Activated naive CD8-positive, alpha-beta T cell treated with anti-CD3 and anti-CD28 coated beads, Interleukin-2, amount 10 ng/mL, durations not matched to agents 7 days and 5 days (primary cell): ENCODE results near the gene CELA3B. TPM values are rescaled to one million over a fixed set of nuclear protein-coding genes. Genes with fewer than 3 reads are reported as not detected.
A peak's percentile ranks its signal among the peaks of the same experiment; 100 is the strongest.
"Not testable (repeated sequence)": the region's sequence is repeated elsewhere in the genome, so short reads cannot be mapped to it uniquely, and the experiment has no call there.

Experiments used
- ATAC-seq: fragments of 150-1000 bp; cut with Tn5 transposase; one replicate; pipeline ENCODE4 v1.10.0; 2021; ENCODE audit warnings: low read depth, moderate library complexity
- POLR2A ChIA-PET: fragments of 350-600 bp; sonication (Branson Sonifier 250); formaldehyde crosslinking; loops from one replicate; lab custom pipeline; 2021; ENCODE audit warnings: antibody characterized with exemption; lab: Charles Lee
- DNase-seq: peaks from one replicate; pipeline ENCODE4 v3.0.0; 2021
- H3K27ac Mint-ChIP-seq: one replicate; pipeline ENCODE4 v1.8.0; 2022; ENCODE audit warnings: mild to moderate bottlenecking, mixed read lengths
- H3K27me3 Mint-ChIP-seq: one replicate; pipeline ENCODE4 v1.8.0; 2022; ENCODE audit warnings: mild to moderate bottlenecking, moderate library complexity, mixed read lengths
- H3K36me3 Mint-ChIP-seq: one replicate; pipeline ENCODE4 v1.8.0; 2021; ENCODE audit warnings: mild to moderate bottlenecking, mixed read lengths
- H3K4me1 Mint-ChIP-seq: one replicate; pipeline ENCODE4 v1.8.0; 2021; ENCODE audit warnings: mixed read lengths
- H3K4me3 Mint-ChIP-seq: one replicate; pipeline ENCODE4 v1.8.0; 2022; ENCODE audit warnings: mild to moderate bottlenecking, moderate library complexity, mixed read lengths
- H3K9me3 Mint-ChIP-seq: one replicate; pipeline ENCODE4 v1.8.0; 2021; ENCODE audit warnings: mixed read lengths
- total RNA-seq, 2 experiments: library from RNA; stranded (reverse); gene quantifications; one replicate each; pipeline ENCODE4 v1.2.3, GENCODE V29; 2021

CELA3B gene
- total RNA-seq, 2 experiments from 2014 or later, result not detected

DNA sequence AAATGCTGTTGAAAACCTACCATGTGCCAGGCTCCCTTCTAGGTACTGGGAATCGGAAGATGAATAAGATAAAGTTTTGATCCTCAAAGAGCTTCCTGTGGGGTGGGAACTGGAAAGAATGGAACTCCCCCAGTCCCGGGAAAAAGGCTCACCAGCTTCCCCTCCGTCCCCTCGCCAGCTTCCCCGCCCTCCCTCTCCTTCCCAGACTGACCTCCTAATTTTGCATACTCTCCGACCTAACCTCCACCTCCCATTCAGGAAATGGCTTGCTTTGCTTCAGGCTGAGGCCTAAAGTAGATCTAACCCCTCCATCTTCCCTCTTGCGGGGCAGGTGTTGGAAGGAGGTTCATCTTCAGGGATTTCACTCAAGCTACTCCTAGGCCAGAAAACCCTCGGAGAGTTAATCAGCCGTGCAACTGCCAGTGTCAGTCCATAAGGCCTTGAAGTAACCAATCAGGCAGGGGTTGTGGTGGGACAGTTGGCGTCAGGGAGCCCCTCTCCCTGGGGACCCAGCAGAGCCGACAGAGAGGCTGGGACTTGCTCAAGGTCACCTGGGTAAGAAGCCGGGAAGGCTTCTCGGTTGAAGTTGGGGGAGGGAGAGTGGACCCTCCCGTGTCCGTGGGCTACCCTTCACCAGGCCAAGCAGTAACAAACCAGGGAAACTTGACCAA is 21.9 kb downstream of the CELA3B start:
- POLR2A ChIA-PET, DNase-seq, ATAC-seq, H3K36me3 Mint-ChIP-seq, H3K27me3 Mint-ChIP-seq, H3K9me3 Mint-ChIP-seq, H3K4me3 Mint-ChIP-seq, H3K27ac Mint-ChIP-seq, H3K4me1 Mint-ChIP-seq: not testable (repeated sequence)

- H3K4me1 Mint-ChIP-seq, ATAC-seq, H3K9me3 Mint-ChIP-seq, H3K36me3 Mint-ChIP-seq, H3K27me3 Mint-ChIP-seq, DNase-seq, H3K4me3 Mint-ChIP-seq, POLR2A ChIA-PET, H3K27ac Mint-ChIP-seq: not testable (repeated sequence)
These were observed 22.8 kb downstream of the CELA3B start for GRCh38 chr1:21999645-22000044.

- H3K27me3 Mint-ChIP-seq, result peaks cover 3% of the 10 kb centered on the region
- no peaks in the 10 kb centered on the region for H3K4me1 Mint-ChIP-seq
- H3K36me3 Mint-ChIP-seq, result no peaks in the 10 kb centered on the region
- H3K27ac Mint-ChIP-seq, result no peak within 1 kb of the TSS
- ATAC-seq (no peak), DNase-seq (no peak)
- no peak within 1 kb of the TSS for H3K4me3 Mint-ChIP-seq
- H3K9me3 Mint-ChIP-seq, result no peaks in the 10 kb centered on the region
- POLR2A ChIA-PET, result no interaction called here
These were observed 24.6 kb downstream of the CELA3B start, which contains the start of gene CELA3A for GRCh38 chr1:22001409-22001808. Gene CELA3A, plus strand, starts transcription at chr1:22001657. Its CDS starts 18 bp downstream, at chr1:22001675.

- not testable (repeated sequence) for H3K27me3 Mint-ChIP-seq, H3K4me3 Mint-ChIP-seq, H3K27ac Mint-ChIP-seq, ATAC-seq, H3K9me3 Mint-ChIP-seq, H3K4me1 Mint-ChIP-seq, H3K36me3 Mint-ChIP-seq, DNase-seq
- POLR2A ChIA-PET, result interaction anchor here (0.7 kb wide), 1 partner anchor 23 kb away, joined by 3 read pairs; no protein-coding TSS in a partner anchor
These were observed 25.6 kb downstream of the CELA3B start for GRCh38 chr1:22002461-22002860.

DNA sequence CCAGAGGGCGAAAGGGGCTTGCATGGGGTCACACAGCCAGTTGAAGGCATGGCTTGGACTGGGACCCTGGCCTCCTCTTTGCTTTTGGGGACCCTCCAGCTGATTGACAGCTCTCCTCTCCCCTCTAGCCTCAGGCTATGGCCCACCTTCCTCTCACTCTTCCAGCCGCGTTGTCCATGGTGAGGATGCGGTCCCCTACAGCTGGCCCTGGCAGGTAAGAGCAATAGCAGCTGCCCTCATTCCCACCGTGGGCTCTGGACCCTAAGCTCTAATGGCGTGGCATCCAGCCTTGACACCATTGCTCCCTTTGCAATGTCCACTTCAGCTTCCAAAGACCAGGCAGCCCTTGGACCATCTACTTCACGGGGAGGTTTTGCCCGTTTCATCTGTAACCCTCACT is 26.1 kb downstream of the CELA3B start:
- not testable (repeated sequence) for DNase-seq, H3K36me3 Mint-ChIP-seq, H3K27me3 Mint-ChIP-seq, H3K9me3 Mint-ChIP-seq, H3K27ac Mint-ChIP-seq, H3K4me1 Mint-ChIP-seq, H3K4me3 Mint-ChIP-seq, ATAC-seq
- POLR2A ChIA-PET, result interaction anchor here (0.7 kb wide), 1 partner anchor 22 kb away, joined by 3 read pairs; no protein-coding TSS in a partner anchor

DNA sequence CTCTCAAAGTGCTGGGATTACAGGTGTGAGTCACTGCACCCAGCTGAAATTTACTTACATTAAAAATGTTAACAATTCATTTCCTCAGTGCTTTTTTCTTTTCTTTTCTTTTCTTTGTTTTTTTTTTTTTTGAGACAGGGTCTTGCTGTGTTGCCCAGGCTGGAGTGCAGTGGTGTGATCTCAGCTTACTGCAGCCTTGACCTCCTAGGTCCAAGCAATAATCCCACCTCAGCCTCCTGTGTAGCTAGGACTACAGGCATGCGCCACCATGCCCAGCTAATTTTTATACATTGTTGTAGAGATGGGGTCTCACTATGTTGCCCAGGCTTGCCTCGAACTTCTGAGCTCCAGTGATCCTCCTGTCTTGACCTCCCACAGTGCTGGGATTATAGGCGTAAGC is 27.1 kb downstream of the CELA3B start:
- H3K9me3 Mint-ChIP-seq, ATAC-seq, H3K36me3 Mint-ChIP-seq, H3K27me3 Mint-ChIP-seq, H3K4me3 Mint-ChIP-seq, DNase-seq, POLR2A ChIA-PET, H3K4me1 Mint-ChIP-seq, H3K27ac Mint-ChIP-seq: not testable (repeated sequence)

DNA sequence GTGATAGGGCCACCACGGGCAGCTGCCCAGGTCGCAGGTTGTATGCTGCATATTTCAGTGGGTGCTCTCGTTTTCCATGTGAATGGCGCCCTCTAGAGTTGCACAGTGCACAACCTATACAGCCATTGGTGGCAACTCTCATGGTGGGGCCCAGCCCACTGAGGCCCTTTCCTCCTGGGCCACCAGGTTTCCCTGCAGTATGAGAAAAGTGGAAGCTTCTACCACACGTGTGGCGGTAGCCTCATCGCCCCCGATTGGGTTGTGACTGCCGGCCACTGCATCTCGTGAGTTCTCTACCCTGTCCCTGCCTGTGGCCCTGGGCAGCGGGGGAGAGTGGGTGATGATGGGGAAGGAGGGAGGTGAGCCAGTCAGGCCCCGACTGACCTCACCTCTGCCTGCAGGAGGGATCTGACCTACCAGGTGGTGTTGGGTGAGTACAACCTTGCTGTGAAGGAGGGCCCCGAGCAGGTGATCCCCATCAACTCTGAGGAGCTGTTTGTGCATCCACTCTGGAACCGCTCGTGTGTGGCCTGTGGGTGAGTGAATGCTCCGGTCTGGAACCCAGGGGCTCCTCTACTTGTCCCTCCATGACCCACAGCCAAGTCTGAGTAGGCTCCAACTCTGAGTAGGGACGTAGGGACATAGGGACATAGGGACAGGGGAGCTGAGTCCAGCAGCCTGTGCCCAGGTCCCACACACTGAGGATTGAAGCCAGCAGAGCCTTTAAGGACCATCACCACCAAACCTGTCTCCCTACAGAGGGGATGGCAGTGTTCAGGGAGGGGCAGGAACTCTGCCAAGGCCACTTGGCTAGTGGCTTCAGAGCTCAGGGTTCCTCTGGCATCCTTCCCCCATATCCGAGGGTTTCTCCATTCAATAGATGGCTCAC is 28.7 kb downstream of the CELA3B start:
- POLR2A ChIA-PET, H3K36me3 Mint-ChIP-seq, H3K4me3 Mint-ChIP-seq, H3K27ac Mint-ChIP-seq, H3K27me3 Mint-ChIP-seq, H3K9me3 Mint-ChIP-seq, H3K4me1 Mint-ChIP-seq: not testable (repeated sequence)
- ATAC-seq (peak; percentile 88), DNase-seq (peak; percentile 50)

- H3K36me3 Mint-ChIP-seq, ATAC-seq, H3K27me3 Mint-ChIP-seq, POLR2A ChIA-PET, DNase-seq, H3K4me1 Mint-ChIP-seq, H3K27ac Mint-ChIP-seq, H3K9me3 Mint-ChIP-seq, H3K4me3 Mint-ChIP-seq: not testable (repeated sequence)
These were observed 29.9 kb downstream of the CELA3B start for GRCh38 chr1:22006736-22007135.

- H3K27ac Mint-ChIP-seq, DNase-seq, H3K4me3 Mint-ChIP-seq, H3K36me3 Mint-ChIP-seq, H3K9me3 Mint-ChIP-seq, H3K4me1 Mint-ChIP-seq, ATAC-seq, H3K27me3 Mint-ChIP-seq, POLR2A ChIA-PET: not testable (repeated sequence)
These were observed 30.4 kb downstream of the CELA3B start for GRCh38 chr1:22007262-22007661.

- not testable (repeated sequence) for H3K4me3 Mint-ChIP-seq
These were observed 32.7 kb downstream of the CELA3B start for GRCh38 chr1:22009566-22009965.

GRCh38 chr1:22012752-22013151 is 35.9 kb downstream of the CELA3B start:
- ATAC-seq, H3K4me3 Mint-ChIP-seq, H3K27ac Mint-ChIP-seq, POLR2A ChIA-PET, H3K36me3 Mint-ChIP-seq, H3K27me3 Mint-ChIP-seq, H3K9me3 Mint-ChIP-seq, DNase-seq, H3K4me1 Mint-ChIP-seq: not testable (repeated sequence)

More at GRCh38 chr1:22009566-22009965, 32.7 kb downstream of the CELA3B start:
- H3K9me3 Mint-ChIP-seq, DNase-seq, H3K27me3 Mint-ChIP-seq, ATAC-seq, POLR2A ChIA-PET, H3K36me3 Mint-ChIP-seq, H3K27ac Mint-ChIP-seq, H3K4me1 Mint-ChIP-seq: not testable (repeated sequence)

DNA sequence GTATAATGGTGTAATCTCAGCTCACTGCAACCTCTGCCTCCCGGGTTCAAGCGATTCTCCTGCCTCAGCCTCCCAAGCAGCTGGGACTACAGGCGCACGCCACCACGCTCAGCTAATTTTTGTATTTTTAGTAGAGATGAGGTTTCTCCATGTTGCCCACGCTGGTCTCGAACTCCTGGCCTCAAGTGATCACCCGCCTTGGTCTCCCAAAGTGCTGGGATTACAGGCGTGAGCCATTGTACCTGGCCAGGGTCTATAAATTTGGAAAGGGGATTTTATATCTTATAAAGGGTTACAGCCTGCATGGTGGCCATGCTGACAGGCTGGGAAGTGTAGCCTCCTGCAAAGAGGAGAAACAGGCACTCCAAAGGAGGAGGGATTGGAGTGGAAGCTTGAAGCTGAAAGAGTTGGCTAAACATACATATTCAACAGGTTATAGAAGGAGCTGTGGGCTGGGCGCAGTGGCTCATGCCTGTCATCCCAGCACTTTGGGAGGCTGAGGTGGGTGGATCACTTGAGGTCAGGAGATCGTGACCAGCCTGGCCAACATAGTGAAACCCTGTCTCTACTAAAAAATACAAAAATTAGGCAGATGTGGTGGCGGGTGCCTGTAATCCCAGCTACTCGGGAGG is 37.9 kb downstream of the CELA3B start:
- H3K4me3 Mint-ChIP-seq, H3K36me3 Mint-ChIP-seq, POLR2A ChIA-PET, ATAC-seq, H3K27me3 Mint-ChIP-seq, H3K9me3 Mint-ChIP-seq, DNase-seq: not testable (repeated sequence)
- H3K4me1 Mint-ChIP-seq, result peaks cover 13% of the 10 kb centered on the region
- H3K27ac Mint-ChIP-seq, result peak overlapping the region; percentile 65
